ENCODE data around the gene PERM1. TPM values are rescaled to one million over a fixed set of nuclear protein-coding genes. Genes with fewer than 3 reads are reported as not detected.
"Not testable (repeated sequence)": the region's sequence is repeated elsewhere in the genome, so short reads cannot be mapped to it uniquely, and the experiment has no call there.

Gene PERM1
- total RNA-seq, 1 experiment from 2014 or later: 0.19 TPM

DNA sequence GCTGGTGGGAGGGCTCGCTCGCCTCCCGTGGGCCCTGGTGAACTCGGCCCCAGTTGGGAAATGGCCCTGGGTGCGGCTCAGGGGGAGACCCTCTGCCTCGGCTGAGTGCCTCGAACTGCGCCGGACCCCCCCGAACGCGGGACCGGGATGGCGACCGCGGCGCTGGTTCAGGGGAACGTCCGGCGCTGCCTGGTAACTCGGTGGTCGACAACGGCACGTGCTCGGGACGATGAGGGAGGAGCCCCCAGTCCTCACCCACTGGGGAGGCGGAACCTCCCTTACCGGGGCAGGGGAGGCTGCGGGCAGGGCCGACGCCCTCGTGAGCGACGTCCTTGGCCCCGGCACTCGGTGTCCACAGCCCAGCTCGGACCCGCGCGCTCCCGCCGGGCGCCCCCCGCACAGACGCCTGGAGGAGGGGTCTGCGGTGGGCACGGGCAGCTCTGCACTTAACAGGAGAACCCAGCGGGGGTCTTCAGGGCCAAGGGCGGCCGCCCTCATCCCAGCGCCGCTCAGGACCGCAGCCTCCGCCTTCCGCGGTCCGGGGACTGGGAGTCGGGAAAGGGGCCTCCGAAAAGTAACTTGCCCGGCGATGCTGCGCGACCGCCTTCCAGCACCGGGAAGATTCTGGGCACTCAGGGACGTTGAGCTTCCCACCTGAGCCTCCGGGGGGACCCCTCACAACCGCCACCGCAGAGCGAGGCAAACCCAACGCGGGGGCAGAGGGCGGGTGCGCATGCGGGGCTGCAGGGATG lies 16.3 kb upstream of the PERM1 start:
- no peak for DNase-seq (ENCODE audit: low spot score)

DNA sequence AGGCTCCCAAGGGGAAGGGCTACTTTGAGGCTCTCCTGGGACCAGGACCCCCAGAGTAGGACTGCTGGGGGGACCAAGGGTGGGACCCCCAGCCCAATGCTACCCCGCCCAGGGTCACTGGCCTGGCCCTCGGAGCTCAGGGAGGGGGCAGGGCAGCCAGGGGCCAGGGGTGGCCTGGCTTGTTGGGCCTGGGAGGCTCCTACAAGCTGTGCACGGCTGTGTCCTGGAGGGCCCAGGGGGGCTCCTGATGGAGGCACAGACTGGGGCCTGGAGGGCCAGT lies 15.8 kb upstream of the PERM1 start:
- DNase-seq (ENCODE audit: low spot score): no peak

DNA sequence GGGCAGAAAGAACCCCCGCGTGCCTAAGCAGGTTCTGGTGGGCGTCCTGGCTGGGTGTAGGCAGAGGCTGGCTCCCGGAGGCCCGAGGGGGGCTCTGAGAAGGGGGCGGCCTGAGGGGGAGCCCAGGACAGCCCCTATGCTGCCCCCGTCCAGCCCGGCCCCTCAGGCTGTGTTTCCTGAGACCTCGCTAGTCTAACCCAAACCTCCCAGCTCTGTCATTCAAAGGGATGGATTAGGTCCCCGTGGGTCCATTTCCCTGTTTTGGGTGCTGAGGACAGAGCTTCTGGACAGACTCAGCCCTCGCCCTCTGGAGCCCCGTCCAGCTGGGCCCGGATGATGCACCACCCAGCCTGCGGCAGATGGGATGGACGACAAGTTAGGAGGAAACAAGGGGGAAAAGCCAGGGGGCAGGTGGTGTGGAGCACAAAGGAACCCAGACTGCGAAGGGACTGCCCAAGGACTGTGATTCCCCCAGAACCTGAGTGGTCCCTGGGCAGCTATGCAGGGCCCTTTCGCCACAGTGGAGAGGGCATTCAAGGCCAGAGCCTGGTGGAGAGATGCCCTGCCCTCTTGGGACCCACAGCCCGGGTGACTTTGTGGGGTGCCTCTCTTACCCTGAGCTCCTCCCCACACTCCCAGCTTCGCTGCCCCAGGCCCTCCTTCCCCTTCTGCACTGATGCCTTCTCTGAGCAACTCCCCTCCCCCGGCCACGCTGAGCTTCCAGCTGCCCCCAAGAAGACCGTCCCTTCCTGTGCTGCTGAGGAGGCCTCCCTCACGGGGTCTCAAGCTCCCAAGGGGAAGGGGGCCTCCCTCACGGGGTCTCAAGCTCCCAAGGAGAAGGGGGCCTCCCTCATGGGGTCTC lies 15.2 kb upstream of the PERM1 start:
- peak; percentile 6 for DNase-seq (ENCODE audit: low spot score)

DNA sequence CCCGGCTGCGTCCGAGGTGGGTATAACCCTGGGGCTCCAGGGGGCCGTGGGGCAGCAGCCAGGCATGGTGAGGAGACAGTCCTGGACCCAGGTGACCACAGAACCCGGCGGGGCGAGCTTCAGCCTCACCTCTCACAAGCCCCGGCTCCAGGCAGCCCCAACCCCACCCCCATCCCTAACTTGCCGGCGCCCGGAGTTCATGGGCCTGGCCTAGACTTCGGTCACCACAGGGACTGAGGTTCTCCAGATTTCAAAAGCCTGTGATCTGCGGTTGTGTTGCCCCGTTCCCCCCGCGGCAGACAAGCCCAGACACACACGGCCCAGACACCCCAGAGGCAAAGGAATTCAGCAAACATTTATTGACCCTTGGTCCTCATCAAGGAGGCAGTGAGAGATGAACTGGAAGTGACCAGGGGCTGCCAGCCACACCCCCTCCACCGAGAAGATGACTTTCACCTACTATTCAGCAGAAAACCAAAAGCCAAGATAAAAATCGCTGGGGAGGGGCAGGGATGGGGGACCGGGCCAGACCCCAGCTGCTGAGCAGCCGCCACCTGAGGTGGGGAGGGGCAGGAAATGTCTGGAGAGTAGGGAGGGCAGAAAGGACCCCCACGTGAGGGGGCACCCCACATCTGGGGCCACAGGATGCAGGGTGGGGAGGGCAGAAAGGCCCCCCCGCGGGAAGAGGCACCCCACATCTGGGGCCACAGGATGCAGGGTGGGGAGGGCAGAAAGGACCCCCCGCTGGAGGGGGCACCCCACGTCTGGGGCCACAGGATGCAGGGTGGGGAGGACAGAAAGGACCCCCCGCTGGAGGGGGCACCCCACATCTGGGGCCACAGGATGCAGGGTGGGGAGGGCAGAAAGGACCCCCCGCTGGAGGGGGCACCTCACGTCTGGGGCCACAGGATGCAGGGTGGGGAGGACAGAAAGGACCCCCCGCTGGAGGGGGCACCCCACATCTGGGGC lies 14.1 kb upstream of the PERM1 start:
- peak; percentile 6 for DNase-seq (ENCODE audit: low spot score)

DNA sequence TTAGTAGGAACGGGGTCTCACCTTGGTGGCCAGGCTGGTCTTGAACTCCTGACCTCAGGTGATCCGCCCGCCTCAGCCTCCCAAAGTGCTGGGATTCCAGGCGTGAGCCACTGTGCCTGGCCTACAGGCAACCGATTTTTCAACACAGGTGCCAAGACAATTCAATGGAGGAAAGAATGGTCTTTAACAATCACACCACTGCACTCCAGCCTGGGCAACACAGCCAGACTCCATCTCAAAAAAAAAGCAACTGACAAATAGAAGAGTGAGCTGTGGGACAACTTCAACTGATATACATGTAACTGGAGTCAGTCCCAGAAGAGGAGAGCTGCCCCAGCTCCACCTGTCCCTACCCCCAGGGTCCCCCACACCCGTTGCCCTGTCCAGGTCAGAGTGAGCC lies 12.7 kb upstream of the PERM1 start:
- DNase-seq (ENCODE audit: low spot score): not testable (repeated sequence)

DNA sequence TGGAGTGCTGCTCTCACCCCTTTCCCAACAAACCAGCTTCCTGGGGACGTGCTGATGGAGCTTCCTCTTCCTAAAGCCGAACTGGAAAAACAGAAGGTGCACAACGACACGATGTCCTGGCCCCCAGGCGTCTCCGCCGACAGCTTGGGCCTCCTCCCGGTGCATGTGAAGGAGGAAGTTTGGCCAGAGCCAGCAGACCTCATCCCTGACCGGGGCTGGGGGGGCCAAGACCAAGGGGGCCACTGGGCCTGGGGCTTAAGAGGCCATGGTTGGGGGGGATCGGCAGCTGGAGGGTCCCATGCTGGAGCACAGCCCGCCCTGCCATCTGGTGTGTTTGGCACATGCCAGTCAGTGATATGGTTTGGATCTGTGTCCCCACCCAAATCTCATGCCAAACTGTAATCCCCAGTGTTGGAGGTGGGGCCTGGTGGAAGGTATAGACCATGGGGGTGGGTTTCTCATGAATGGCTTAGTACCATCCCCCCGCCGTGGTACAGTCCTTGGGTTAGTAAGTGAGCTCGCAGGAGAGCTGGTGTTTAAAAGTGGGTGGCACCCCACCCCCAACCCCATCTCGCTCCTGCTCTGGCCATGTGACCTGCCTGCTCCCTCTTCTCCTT lies 11.6 kb upstream of the PERM1 start:
- no peak for DNase-seq (ENCODE audit: low spot score)

DNA sequence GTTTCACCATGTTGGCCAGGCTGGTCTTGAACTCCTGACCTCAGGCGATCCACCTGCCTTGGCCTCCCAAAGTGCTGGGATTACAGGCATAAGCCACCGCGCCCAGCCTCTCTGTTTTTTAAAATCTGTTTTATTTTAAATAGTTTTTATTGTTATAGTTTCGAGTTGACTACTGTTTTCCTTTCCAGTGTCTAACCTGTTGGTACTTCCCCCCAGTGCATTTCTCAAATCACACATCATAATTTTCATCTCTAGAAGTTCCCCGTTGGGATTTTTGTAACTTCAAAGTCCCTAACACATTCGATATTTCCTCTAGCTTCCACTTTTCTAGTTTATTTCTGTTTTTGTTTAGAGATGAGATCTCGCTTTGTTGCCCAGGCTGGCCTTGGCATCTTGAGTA lies 10.5 kb upstream of the PERM1 start:
- no peak for DNase-seq (ENCODE audit: low spot score)

DNA sequence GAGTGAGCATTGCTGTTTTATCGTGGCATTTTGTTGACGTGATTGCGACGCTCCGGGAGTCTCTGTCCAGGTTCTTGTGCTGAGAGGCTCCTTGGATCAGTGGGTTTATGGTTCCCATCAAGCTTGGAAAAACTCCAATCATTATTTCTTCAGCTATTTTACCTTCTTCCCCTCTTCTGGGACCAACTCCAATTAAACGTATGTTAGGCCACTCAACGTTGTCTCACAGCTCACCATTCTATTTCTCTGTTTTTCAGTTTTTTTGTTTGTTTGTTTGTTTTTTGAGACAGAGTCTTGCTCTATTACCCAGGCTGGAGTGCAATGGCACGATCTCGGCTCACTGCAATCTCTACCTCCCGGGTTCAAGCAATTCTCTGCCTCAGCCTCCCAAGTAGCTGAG lies 10.0 kb upstream of the PERM1 start:
- no peak for DNase-seq (ENCODE audit: low spot score)

DNA sequence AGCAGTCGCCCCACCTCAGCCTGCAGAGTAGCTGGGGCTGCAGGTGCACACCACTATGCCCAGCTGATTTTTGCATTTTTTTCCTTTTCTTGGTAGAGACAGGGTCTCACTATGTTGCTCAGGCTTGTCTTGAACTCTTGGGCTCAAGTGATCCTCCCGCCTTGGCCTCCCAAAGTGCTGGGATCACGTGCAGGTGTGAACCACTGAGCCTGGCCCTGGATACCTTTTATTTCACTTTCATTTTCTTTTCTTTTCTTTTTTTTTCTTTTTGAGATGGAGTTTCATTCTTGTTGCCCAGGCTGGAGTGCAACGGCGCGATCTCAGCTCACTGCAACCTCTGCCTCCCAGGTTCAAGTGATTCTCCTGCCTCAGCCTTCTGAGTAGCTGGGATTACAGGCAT lies 9.4 kb upstream of the PERM1 start:
- DNase-seq (ENCODE audit: low spot score): not testable (repeated sequence)

DNA sequence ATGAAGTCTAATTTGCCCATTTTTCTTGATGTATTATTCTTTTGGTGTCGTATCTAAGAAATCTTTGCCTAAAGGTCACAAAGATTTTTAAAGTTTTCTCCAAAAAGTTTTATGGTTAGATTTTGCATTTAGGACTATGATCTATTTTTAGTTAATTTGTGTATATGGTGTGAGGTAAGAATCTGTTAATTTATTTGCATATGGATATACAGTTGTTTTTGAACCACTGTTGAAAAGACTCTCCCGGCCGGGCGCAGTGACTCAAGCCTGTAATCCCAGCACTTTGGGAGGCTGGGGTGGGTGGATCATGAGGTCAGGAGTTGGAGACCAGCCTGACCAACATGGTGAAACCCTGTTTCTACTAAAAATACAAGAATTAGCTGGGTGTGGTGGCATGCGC lies 6.2 kb upstream of the PERM1 start:
- not testable (repeated sequence) for DNase-seq (ENCODE audit: low spot score)

DNA sequence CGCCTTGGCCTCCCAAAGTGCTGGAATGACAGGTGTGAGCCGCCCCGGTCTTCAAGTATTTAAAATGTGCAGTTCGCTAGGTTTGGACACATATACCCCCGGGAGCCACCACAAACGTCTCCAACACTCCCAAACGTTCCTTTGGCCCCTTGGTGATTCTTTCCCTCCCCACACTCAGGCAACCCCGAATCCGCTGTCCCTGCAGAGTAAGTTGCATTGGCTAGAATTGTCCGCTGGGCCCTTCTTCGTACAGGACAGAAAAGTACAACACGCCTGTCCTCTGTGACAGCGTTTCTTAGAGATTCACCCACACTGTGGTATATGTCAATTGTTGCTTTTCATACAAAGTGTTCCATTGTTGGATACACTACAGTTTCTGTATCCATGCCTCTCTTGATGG lies 3.2 kb upstream of the PERM1 start:
- no peak for DNase-seq (ENCODE audit: low spot score)

DNA sequence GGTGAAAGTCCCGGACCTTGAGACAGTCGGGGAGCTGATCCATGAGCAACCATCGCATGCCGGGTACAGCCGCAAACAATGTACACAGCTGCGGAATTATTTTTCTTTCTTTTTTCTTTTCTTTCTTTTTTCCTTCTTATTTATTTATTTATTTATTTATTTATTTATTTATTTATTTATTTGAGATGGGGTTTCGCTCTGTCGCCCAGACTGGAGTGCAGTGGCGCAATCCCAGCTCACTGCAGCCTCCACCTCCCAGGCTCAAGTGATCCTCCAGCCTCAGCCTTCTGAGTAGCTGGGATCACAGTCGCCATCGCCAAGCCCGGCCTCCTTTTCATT lies 2.6 kb upstream of the PERM1 start:
- no peak for DNase-seq (ENCODE audit: low spot score)

DNA sequence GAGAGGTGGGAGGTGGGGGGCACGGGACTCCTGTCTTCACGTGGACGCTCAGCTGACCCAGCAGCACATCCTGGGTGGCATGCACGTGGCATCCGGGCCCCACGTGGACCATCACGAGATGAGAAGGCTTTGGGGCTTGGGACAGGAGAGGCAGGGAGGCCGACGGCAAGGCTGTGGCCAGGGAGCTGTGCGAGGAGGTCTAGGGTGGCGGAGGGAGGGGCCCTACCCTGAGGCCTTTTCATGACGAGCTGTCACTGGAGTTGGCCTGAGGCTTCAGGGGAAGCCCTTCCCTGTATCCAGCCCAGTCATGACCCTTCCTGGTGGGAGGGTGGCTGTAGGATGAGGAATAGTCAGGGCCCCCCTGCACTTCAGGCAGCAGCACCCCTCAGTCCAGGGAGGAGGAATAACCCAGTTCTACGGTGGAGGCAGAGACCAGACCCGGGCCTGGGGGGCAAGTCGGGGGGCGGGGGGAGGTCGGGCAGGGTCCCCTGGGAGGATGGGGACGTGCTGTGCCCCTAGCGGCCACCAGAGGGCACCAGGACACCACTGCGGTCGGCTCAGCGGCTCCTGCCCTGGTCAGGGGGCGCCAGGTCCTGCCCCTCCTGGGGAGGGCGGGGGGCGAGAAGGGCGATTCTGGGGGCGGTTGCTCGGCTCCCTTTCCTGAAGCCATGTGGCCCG lies 2.0 kb upstream of the PERM1 start:
- DNase-seq (ENCODE audit: low spot score): no peak

DNA sequence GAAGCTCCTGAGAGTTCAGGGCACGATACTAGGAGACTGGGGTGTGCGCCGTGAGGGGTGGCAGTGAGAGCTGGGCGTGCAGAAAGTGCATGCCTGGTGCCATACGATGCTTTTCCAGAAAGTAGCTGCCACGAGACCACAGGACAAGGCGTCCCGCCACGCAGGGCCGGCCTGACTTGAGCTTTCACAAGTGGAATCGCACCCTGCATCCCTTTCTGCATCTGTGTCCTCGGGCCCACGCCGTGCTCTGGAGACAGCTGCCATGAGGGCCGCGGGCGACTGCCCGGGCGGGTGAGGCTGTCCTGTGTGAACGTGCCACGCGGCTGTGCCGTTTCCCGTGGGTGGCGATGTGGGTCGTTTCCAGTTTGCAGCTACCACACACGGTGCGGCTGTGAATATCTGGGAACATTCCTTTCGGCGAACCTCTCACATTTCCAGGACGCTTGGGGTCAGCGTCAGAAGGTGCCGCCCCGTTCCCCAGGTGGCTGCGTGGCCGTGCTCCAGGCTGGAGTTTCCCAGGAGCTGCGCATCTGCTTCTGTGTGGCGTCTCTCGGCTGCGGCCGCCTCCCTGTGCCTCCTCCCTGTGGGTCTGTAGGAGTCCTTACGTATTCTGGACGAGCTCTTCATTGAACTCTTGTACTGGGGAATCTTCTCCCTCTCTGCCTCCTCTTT lies 1.0 kb upstream of the PERM1 start:
- no peak for DNase-seq (ENCODE audit: low spot score)

DNA sequence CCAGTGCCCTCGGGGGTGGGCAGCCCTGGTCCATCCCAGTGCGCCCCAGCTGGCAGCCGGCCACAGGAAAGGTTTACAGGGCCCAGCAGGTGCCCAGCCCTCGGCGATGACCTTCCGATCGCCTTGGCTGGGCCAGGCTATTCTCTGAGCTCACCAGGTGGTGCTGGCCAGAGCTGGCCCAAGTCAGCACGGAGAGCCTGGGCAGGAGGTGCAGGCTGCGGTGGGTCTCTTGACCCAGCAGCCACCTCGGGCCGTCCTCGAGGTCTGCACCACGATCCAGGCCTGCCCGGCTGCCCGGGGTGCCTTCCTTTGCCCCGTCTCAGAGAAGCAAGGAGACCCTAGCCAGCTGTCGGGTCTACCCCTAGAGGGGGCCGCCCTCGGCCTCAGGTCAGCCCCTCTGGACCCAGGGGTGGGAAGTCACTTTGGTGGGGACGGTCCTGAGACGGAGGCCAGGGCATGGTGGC lies 370 bp downstream of the PERM1 start:
- DNase-seq (ENCODE audit: low spot score): no peak

DNA sequence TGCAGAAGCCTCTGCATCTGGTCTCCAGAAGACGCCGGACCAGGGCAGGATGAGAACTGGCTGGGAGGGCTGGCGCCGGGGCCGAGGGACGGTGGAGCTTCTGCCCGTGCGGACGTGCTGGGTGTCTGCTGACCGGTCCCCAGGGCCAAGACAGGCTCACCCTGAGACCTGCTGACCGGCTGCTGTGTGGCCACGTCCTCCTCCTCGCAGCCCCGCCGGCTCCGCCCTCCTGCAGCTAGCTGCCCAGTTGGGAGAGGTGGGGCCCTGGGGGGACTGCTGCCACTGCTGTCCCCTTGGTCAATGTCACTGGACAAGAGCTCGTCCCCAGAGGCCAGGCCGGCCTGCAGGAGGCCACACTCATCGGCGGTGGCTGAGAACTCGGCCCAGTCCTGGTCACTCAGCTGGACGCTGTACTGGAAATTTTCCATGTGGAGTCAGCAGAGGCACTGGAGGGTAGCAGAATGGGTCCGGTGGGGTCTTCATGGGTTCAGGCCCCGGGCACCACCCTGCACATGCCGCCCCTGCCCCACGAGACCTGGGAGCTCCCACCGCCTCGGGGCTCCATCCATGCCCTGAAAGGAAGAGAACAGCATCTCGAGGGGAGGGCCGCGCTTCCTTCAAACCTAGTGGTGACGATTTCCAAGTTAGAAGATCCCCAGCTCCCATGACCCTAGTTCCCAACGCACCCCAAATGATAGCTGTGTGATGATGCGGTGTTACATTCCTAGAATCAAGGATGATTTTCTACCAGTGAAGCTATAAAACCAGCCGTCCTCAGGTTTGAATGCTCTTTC lies 1.1 kb downstream of the PERM1 start:
- no peak for DNase-seq (ENCODE audit: low spot score)

DNA sequence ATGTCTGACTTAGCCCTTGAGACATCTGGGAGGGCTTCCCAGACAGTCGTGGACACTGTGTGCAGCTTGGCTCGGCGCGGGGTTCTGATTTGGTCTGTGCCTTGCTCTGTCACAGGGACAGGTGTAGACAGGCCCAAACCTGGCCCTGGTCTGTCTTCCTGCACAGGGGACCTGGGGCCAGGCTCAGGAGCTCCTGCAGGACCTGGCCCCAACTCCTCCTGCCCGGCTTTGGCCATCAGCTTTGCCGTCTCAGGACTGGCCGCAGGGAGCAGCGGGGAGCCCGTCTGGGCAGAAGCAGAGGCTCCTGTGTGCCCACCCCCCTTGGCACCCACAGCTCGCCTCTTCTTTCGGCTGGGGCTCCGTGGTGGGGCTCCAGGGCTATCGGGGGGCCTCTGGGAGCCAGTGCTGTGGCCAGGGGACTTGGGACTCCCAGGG lies 1.7 kb downstream of the PERM1 start:
- DNase-seq (ENCODE audit: low spot score): no peak

DNA sequence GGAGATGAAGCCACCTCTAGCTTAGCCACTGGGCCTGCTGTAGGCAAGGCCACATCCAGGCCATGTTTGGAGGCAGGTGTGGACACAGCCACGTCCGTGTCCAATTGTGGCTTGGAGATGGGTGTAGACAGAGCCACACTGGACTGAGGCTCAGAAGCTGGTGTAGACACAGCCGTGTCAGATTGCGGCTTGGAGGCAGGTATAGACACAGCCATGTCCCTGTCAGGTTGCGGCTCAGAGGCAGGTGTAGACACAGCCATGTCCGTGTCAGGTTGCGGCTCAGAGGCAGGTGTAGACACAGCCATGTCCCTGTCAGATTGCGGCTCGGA lies 2.2 kb downstream of the PERM1 start:
- DNase-seq (ENCODE audit: low spot score): no peak

DNA sequence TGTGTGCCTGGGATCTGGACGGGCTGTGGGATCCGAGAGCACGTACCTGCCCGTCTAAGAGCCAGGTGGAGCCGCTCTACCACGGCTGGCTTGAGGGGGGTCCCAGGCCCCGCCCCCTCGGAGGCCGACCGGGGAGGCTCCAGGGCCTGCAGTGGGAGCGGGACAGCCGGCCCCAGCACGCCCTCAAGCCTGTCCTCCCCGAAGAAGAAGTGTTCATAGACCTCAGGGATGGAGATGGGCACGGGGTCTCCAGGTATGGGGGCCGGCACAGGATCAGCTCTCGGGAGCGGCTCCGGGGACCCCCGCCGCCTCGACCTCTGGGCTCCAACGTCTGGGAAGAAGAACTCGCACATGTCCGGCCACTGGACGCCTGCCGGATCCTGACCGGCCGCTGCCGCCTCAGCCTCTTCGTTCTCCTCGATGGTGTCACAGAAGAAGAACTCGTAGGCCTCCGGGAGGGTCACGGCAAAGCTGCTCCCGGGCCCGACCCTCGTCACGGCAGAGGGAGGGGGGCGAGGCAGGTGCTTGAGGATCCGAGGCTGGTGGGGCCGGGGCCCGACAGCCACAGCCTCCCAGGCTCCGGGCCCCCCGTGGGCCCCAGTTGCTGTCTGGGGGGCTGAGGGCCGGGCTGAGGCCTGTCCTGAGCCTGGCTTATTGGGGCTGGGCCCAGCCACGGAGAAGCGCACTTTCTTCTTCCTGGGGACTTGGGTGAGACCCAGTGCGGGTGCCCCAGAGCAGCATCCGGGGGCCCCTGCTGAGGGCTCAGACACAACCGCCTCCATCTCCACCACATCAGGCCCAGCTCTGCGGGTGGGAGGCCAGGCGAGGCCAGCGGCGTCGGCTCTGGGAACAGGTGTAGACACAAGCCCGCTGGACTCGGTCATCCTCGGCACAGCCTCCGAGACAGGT lies 2.8 kb downstream of the PERM1 start:
- DNase-seq (ENCODE audit: low spot score): no peak

All from H4 (cell line).